ENCODE results near the gene RNASEH2A.
A peak's percentile ranks its signal among the peaks of the same experiment; 100 is the strongest.

The RNASEH2A gene

GRCh38 chr19:12806242-12807081 is at the start of gene RNASEH2A:
Gene RNASEH2A (plus strand): TSS chr19:12806584. CDS start chr19:12806674, 90 bp downstream.
- DNase-seq = peak; percentile 88

GRCh38 chr19:12757544-12758274 is 48.7 kb upstream of the RNASEH2A start:
- peak; percentile 69 for DNase-seq

GRCh38 chr19:12759686-12760085 is 46.7 kb upstream of the RNASEH2A start:
- no peak for DNase-seq

GRCh38 chr19:12763100-12763499 is 43.3 kb upstream of the RNASEH2A start:
- no peak for DNase-seq

- no peak for DNase-seq
These were observed 41.7 kb upstream of the RNASEH2A start for GRCh38 chr19:12764698-12765097.

- peak; percentile 22 for DNase-seq
These were observed 40.3 kb upstream of the RNASEH2A start for GRCh38 chr19:12766051-12766521.

GRCh38 chr19:12767150-12767549 is 39.2 kb upstream of the RNASEH2A start:
- no peak for DNase-seq

GRCh38 chr19:12767666-12768065 is 38.7 kb upstream of the RNASEH2A start:
- DNase-seq = no peak

GRCh38 chr19:12769689-12770088 is 36.7 kb upstream of the RNASEH2A start:
- DNase-seq = peak; percentile 27

GRCh38 chr19:12770922-12771321 is 35.5 kb upstream of the RNASEH2A start:
- DNase-seq = no peak

GRCh38 chr19:12772323-12772722 is 34.1 kb upstream of the RNASEH2A start:
- no peak for DNase-seq

GRCh38 chr19:12773571-12773970 is 32.8 kb upstream of the RNASEH2A start:
- DNase-seq = no peak

GRCh38 chr19:12774588-12775555 is 31.5 kb upstream of the RNASEH2A start, which contains the start of gene HOOK2:
Gene HOOK2 (minus strand): TSS chr19:12775552. CDS start chr19:12775449, 103 bp downstream.
- DNase-seq = no peak

GRCh38 chr19:12777217-12778016 is 29.0 kb upstream of the RNASEH2A start:
- DNase-seq = peak; percentile 84

GRCh38 chr19:12778017-12778904 is 28.1 kb upstream of the RNASEH2A start:
- DNase-seq = peak; percentile 80

- no peak for DNase-seq
These were observed 27.6 kb upstream of the RNASEH2A start for GRCh38 chr19:12778905-12779161.

- DNase-seq = peak; percentile 58
These were observed 27.0 kb upstream of the RNASEH2A start for GRCh38 chr19:12779162-12779993.

- no peak for DNase-seq
These were observed 24.3 kb upstream of the RNASEH2A start for GRCh38 chr19:12782174-12782423.

GRCh38 chr19:12782424-12783290 is 23.7 kb upstream of the RNASEH2A start:
- DNase-seq = peak; percentile 67

Measured in NCI-H1092 treated with DMSO at 0.1 percent for 48 hours (cell line).